ENCODE results near the gene SCN2B. TPM values are rescaled to one million over a fixed set of nuclear protein-coding genes. Genes with fewer than 3 reads are reported as not detected.

Gene SCN2B
- total RNA-seq, 1 donor from 2014 or later: 0.05 TPM

DNA sequence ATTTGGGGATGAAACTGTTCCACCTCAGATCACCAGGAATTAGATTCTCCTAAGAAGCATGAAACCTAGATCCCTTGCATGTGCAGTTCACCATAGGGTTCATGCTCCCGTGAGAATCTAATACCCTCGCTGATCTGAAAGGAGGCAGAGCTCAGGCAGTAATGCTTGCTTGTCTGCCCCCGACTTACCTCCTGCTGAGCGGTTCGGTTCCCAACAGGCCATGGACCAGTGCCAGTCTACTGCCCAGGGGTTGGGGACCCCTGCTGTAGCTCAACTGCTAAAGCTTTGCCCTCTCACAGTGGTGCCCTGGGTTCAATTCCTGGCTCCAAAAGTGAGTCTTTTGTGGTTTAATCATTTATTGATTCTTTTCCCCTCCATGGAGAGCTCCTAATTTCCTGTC is 45.0 kb upstream of the SCN2B start:
- no peak overlapping the region for H3K27ac Mint-ChIP-seq
- no peaks in the 10 kb centered on the region for H3K27me3 Mint-ChIP-seq
- H3K4me3 Mint-ChIP-seq (ENCODE audit: low read depth): no peak overlapping the region
- no peak for TF ChIP-seq CTCF (IDR thresholded peaks at IDR 0.05; ENCODE audit: unreplicated experiment)
- H3K36me3 Mint-ChIP-seq (ENCODE audit: insufficient read depth): no peaks in the 10 kb centered on the region
- no peaks in the 10 kb centered on the region for H3K9me3 Mint-ChIP-seq (ENCODE audit: low read depth)
- peaks cover 9% of the 10 kb centered on the region for H3K4me1 Mint-ChIP-seq (ENCODE audit: low read depth)
- no peak for DNase-seq (ENCODE audit: low spot score, unreplicated experiment)

GRCh38 chr11:118219732-118220131 is 43.3 kb upstream of the SCN2B start:
- peak overlapping the region; percentile 73 for H3K27ac Mint-ChIP-seq
- TF ChIP-seq CTCF (IDR thresholded peaks at IDR 0.05; ENCODE audit: unreplicated experiment): no peak
- peaks cover 9% of the 10 kb centered on the region for H3K4me1 Mint-ChIP-seq (ENCODE audit: low read depth)
- DNase-seq (ENCODE audit: low spot score, unreplicated experiment): no peak
- H3K9me3 Mint-ChIP-seq (ENCODE audit: low read depth): peaks cover 3% of the 10 kb centered on the region
- no peak overlapping the region for H3K4me3 Mint-ChIP-seq (ENCODE audit: low read depth)
- no peaks in the 10 kb centered on the region for H3K36me3 Mint-ChIP-seq (ENCODE audit: insufficient read depth)
- H3K27me3 Mint-ChIP-seq: no peaks in the 10 kb centered on the region

DNA sequence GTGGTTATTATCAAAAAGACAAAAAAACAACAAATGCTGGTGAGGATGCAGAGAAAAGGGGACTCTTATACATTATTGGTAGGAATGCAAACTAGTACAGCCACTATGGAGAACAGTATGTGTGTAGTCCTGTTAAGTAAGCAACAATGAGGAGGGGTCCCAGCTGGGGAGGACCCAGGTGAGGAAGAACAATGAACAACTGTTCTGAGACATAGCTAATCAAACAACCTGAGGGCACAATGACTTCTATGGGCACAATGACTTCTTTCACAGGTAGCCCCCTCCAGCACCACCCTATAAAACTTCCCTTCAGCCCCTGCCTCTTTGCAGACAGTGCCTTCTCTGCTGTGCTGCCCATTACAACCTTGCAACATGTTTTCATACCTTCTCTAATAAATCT is 42.8 kb upstream of the SCN2B start:
- no peaks in the 10 kb centered on the region for H3K36me3 Mint-ChIP-seq (ENCODE audit: insufficient read depth)
- peaks cover 9% of the 10 kb centered on the region for H3K4me1 Mint-ChIP-seq (ENCODE audit: low read depth)
- no peaks in the 10 kb centered on the region for H3K27me3 Mint-ChIP-seq
- no peak for DNase-seq (ENCODE audit: low spot score, unreplicated experiment)
- no peak for TF ChIP-seq CTCF (IDR thresholded peaks at IDR 0.05; ENCODE audit: unreplicated experiment)
- peak overlapping the region; percentile 16 for H3K27ac Mint-ChIP-seq
- H3K4me3 Mint-ChIP-seq (ENCODE audit: low read depth): no peak overlapping the region
- H3K9me3 Mint-ChIP-seq (ENCODE audit: low read depth): peaks cover 5% of the 10 kb centered on the region

- TF ChIP-seq CTCF (IDR thresholded peaks at IDR 0.05; ENCODE audit: unreplicated experiment): no peak
- H3K4me3 Mint-ChIP-seq (ENCODE audit: low read depth): no peak overlapping the region
- no peak for DNase-seq (ENCODE audit: low spot score, unreplicated experiment)
- peaks cover 19% of the 10 kb centered on the region for H3K4me1 Mint-ChIP-seq (ENCODE audit: low read depth)
- no peaks in the 10 kb centered on the region for H3K36me3 Mint-ChIP-seq (ENCODE audit: insufficient read depth)
- H3K9me3 Mint-ChIP-seq (ENCODE audit: low read depth): peaks cover 5% of the 10 kb centered on the region
- H3K27me3 Mint-ChIP-seq: no peaks in the 10 kb centered on the region
- H3K27ac Mint-ChIP-seq: no peak overlapping the region
These were observed 41.1 kb upstream of the SCN2B start for GRCh38 chr11:118217575-118217974.

GRCh38 chr11:118216621-118217481 is 40.4 kb upstream of the SCN2B start:
- Mint-ChIP-seq H3K27ac (no peak overlapping the region), H3K36me3 (ENCODE audit: insufficient read depth) (no peaks in the 10 kb centered on the region), H3K4me1 (ENCODE audit: low read depth) (peaks cover 26% of the 10 kb centered on the region), H3K9me3 (ENCODE audit: low read depth) (peaks cover 5% of the 10 kb centered on the region), H3K27me3 (no peaks in the 10 kb centered on the region), H3K4me3 (ENCODE audit: low read depth) (no peak overlapping the region)
- TF ChIP-seq CTCF (IDR thresholded peaks at IDR 0.05; ENCODE audit: unreplicated experiment): no peak
- no peak for DNase-seq (ENCODE audit: low spot score, unreplicated experiment)

Measured in progenitor cell of endocrine pancreas (in vitro differentiated cells).